Astrocyte (in vitro differentiated cells and primary cell): ENCODE results near the gene FHL3. TPM values are rescaled to one million over a fixed set of nuclear protein-coding genes. Genes with fewer than 3 reads are reported as not detected.

Experiments
- DNase-seq: peaks from one replicate; pipeline ENCODE4 v3.0.0-alpha.2; 2010; ENCODE audit warnings: low read depth
- FAIRE-seq: peaks from 2 replicates; lab custom pipeline; 2011; peaks lifted over from hg19 to GRCh38; lab: Jason Lieb, UNC
- H2AFZ ChIP-seq: 2 replicates; pipeline ENCODE4 v1.6.0; 2012; ENCODE audit warnings: low read depth, low read length, inconsistent platforms
- H3K27ac ChIP-seq: 2 replicates; pipeline ENCODE4 v1.5.1; 2011; ENCODE audit warnings: low read depth, low read length, inconsistent platforms
- H3K27me3 ChIP-seq: 2 replicates; pipeline ENCODE4 v1.6.0; 2011; ENCODE audit warnings: low read length, inconsistent platforms; ENCODE audit not compliant: insufficient read depth
- H3K36me3 ChIP-seq: 2 replicates; pipeline ENCODE4 v1.5.1; 2011; ENCODE audit warnings: low read length, inconsistent platforms; ENCODE audit not compliant: insufficient read depth
- H3K4me1 ChIP-seq: 2 replicates; pipeline ENCODE4 v1.5.1; 2011; ENCODE audit warnings: low read length, inconsistent platforms; ENCODE audit not compliant: insufficient read depth
- H3K4me2 ChIP-seq: 2 replicates; pipeline ENCODE4 v1.6.0; 2012; ENCODE audit warnings: low read length, inconsistent platforms
- H3K4me3 ChIP-seq: 2 replicates; pipeline ENCODE4 v1.5.1; 2011; ENCODE audit warnings: low read depth, mild to moderate bottlenecking, low read length, inconsistent platforms; ENCODE audit not compliant: insufficient read depth
- H3K79me2 ChIP-seq: 2 replicates; pipeline ENCODE4 v1.6.0; 2012; ENCODE audit warnings: mild to moderate bottlenecking, low read length, inconsistent platforms; ENCODE audit not compliant: insufficient read depth
- H3K9ac ChIP-seq: 2 replicates; pipeline ENCODE4 v1.6.0; 2012; ENCODE audit warnings: mild to moderate bottlenecking, low read length, inconsistent platforms
- H3K9me3 ChIP-seq: 2 replicates; pipeline ENCODE4 v1.5.1; 2012; ENCODE audit warnings: low read depth, mild to moderate bottlenecking, low read length, inconsistent platforms; ENCODE audit not compliant: insufficient read depth
- H4K20me1 ChIP-seq: 2 replicates; pipeline ENCODE4 v1.6.0; 2012; ENCODE audit warnings: low read length, inconsistent platforms; ENCODE audit not compliant: insufficient read depth
- H3K27ac Mint-ChIP-seq: one replicate; pipeline ENCODE4 v1.8.0; 2021; ENCODE audit warnings: mild to moderate bottlenecking, mixed read lengths; ENCODE audit not compliant: unreplicated experiment
- H3K27me3 Mint-ChIP-seq: one replicate; pipeline ENCODE4 v1.8.0; 2021; ENCODE audit warnings: low read depth, mixed read lengths; ENCODE audit not compliant: unreplicated experiment
- H3K36me3 Mint-ChIP-seq: one replicate; pipeline ENCODE4 v1.8.0; 2021; ENCODE audit warnings: low read depth, mixed read lengths; ENCODE audit not compliant: unreplicated experiment
- H3K4me1 Mint-ChIP-seq: one replicate; pipeline ENCODE4 v1.8.0; 2021; ENCODE audit warnings: low read depth, mixed read lengths; ENCODE audit not compliant: unreplicated experiment
- H3K4me3 Mint-ChIP-seq: one replicate; pipeline ENCODE4 v1.8.0; 2021; ENCODE audit warnings: mild to moderate bottlenecking, moderate library complexity, mixed read lengths; ENCODE audit not compliant: unreplicated experiment
- H3K9me3 Mint-ChIP-seq: one replicate; pipeline ENCODE4 v1.8.0; 2021; ENCODE audit warnings: mild to moderate bottlenecking, mixed read lengths; ENCODE audit not compliant: unreplicated experiment
- CTCF ChIP-seq: IDR thresholded peaks from 2 replicates; pipeline ENCODE4 v1.5.1; 2011; ENCODE audit warnings: low read depth, mild to moderate bottlenecking, inconsistent platforms, low read length, moderate library complexity; ENCODE audit not compliant: insufficient read depth
- EZH2 ChIP-seq: IDR thresholded peaks from 2 replicates; pipeline ENCODE4 v1.6.1; 2012; ENCODE audit warnings: mild to moderate bottlenecking, low read length, inconsistent platforms; ENCODE audit not compliant: insufficient read depth
- total RNA-seq: library from RNA; stranded (reverse); gene quantifications from 2 replicates; pipeline ENCODE4 v1.2.1, GENCODE V29; 2021

Gene FHL3
- total RNA-seq, 1 donor from 2014 or later = 107 TPM

GRCh38 chr1:37955685-37956084 lies 49.6 kb downstream of the FHL3 start:
- Histone ChIP-seq H3K4me1 (peaks cover 18% of the 10 kb centered on the region), H3K27ac (no peak overlapping the region), H3K27me3 (no peaks in the 10 kb centered on the region), H2AFZ (no peak overlapping the region), H4K20me1 (peaks cover 5% of the 10 kb centered on the region), H3K4me3 (no peak overlapping the region), H3K79me2 (no peaks in the 10 kb centered on the region), H3K36me3 (peaks cover 31% of the 10 kb centered on the region), H3K9ac (no peak overlapping the region), H3K9me3 (no peaks in the 10 kb centered on the region), H3K4me2 (no peak overlapping the region)
- H3K36me3 Mint-ChIP-seq = peaks cover 19% of the 10 kb centered on the region
- H3K4me3 Mint-ChIP-seq = no peak overlapping the region
- peaks cover 2% of the 10 kb centered on the region for H3K27me3 Mint-ChIP-seq
- no peak for TF ChIP-seq CTCF
- TF ChIP-seq EZH2 = no peak
- FAIRE-seq (no peak), DNase-seq (no peak)
- no peak overlapping the region for H3K27ac Mint-ChIP-seq
- no peaks in the 10 kb centered on the region for H3K9me3 Mint-ChIP-seq
- peaks cover 16% of the 10 kb centered on the region for H3K4me1 Mint-ChIP-seq

GRCh38 chr1:37954316-37954971 lies 50.9 kb downstream of the FHL3 start:
- Mint-ChIP-seq H3K27me3 (peaks cover 2% of the 10 kb centered on the region), H3K4me1 (peaks cover 12% of the 10 kb centered on the region), H3K36me3 (peaks cover 19% of the 10 kb centered on the region), H3K4me3 (no peak overlapping the region), H3K27ac (no peak overlapping the region), H3K9me3 (no peaks in the 10 kb centered on the region)
- Histone ChIP-seq H3K79me2 (no peaks in the 10 kb centered on the region), H3K9ac (no peak overlapping the region), H3K36me3 (peaks cover 24% of the 10 kb centered on the region), H3K27ac (no peak overlapping the region), H3K27me3 (no peaks in the 10 kb centered on the region), H3K4me3 (no peak overlapping the region), H3K4me2 (no peak overlapping the region), H3K9me3 (no peaks in the 10 kb centered on the region), H4K20me1 (peaks cover 5% of the 10 kb centered on the region), H3K4me1 (peaks cover 16% of the 10 kb centered on the region), H2AFZ (no peak overlapping the region)
- no peak for DNase-seq
- no peak for FAIRE-seq
- TF ChIP-seq CTCF (no peak), EZH2 (no peak)

GRCh38 chr1:37952738-37953137 lies 52.6 kb downstream of the FHL3 start:
- no peaks in the 10 kb centered on the region for H3K79me2 ChIP-seq
- peaks cover 2% of the 10 kb centered on the region for H3K27me3 Mint-ChIP-seq
- H3K4me1 ChIP-seq = no peaks in the 10 kb centered on the region
- H3K27ac ChIP-seq = no peak overlapping the region
- no peak overlapping the region for H3K4me3 ChIP-seq
- peaks cover 3% of the 10 kb centered on the region for H3K4me1 Mint-ChIP-seq
- no peaks in the 10 kb centered on the region for H3K9me3 Mint-ChIP-seq
- no peak overlapping the region for H3K27ac Mint-ChIP-seq
- no peak for TF ChIP-seq EZH2
- no peaks in the 10 kb centered on the region for H4K20me1 ChIP-seq
- H3K27me3 ChIP-seq = no peaks in the 10 kb centered on the region
- H3K36me3 Mint-ChIP-seq = peaks cover 11% of the 10 kb centered on the region
- no peak overlapping the region for H3K4me2 ChIP-seq
- H3K4me3 Mint-ChIP-seq = no peak overlapping the region
- H3K36me3 ChIP-seq = peaks cover 13% of the 10 kb centered on the region
- no peak for FAIRE-seq
- no peaks in the 10 kb centered on the region for H3K9me3 ChIP-seq
- no peak overlapping the region for H2AFZ ChIP-seq
- no peak for DNase-seq
- H3K9ac ChIP-seq = no peak overlapping the region
